Uterus (tissue), 2 donors: ENCODE results near the gene LRRC3.
"Not testable (repeated sequence)": the region's sequence is repeated elsewhere in the genome, so short reads cannot be mapped to it uniquely, and the experiment has no call there.

Source experiments
- CTCF ChIP-seq, 4 experiments: fragments of 200-600 bp in 2 of 4; fragments of 450-650 bp in 2 of 4; sonication (generic) in 2 of 4; IDR thresholded peaks; one replicate each; pipeline ENCODE4 v1.5.1; 2016 to 2019; ENCODE audit warnings: antibody characterized with exemption in 4 of 4, mild to moderate bottlenecking in 2 of 4, moderate library complexity in 1 of 4
- POLR2A ChIP-seq, 2 donors: fragments of 450-650 bp; IDR thresholded peaks; one replicate each; pipeline ENCODE4 v1.6.1; 2016; ENCODE audit warnings: antibody characterized with exemption in 2 of 2, mild to moderate bottlenecking in 1 of 2, moderate library complexity in 1 of 2

- TF ChIP-seq CTCF (IDR thresholded peaks at IDR 0.05): peak; percentile 26 to 34 (median 29)
- TF ChIP-seq POLR2A (IDR thresholded peaks at IDR 0.05): not testable (repeated sequence)
Measured at GRCh38 chr21:44479556-44480199, 24.4 kb downstream of the LRRC3 start.
